Upper lobe of left lung (tissue), 6 donors: Measurements from ENCODE around the gene MEIOSIN. TPM values are rescaled to one million over a fixed set of nuclear protein-coding genes. Genes with fewer than 3 reads are reported as not detected.
A peak's percentile ranks its signal among the peaks of the same experiment; 100 is the strongest.

Experiments
- ATAC-seq, 2 donors: fragments of 200-7000 bp; cut with Tn5 transposase; one replicate each; pipeline ENCODE4 v1.9.1; 2022; ENCODE audit warnings: mild to moderate bottlenecking in 2 of 2, moderate library complexity in 2 of 2; ENCODE audit not compliant: low FRiP score in 2 of 2
- DNase-seq, 2 donors: peaks; one replicate each; pipeline ENCODE4 v3.0.0-alpha.2; 2019 to 2020
- H3K27ac ChIP-seq, 4 donors: fragments of 200-600 bp; sonication (generic); one replicate each; pipeline ENCODE4 v1.5.1; 2016 to 2019
- H3K27me3 ChIP-seq, 4 donors: fragments of 200-600 bp; sonication (generic); one replicate each; pipeline ENCODE4 v1.5.1; 2017 to 2019
- H3K36me3 ChIP-seq, 4 donors: fragments of 200-600 bp; sonication (generic); one replicate each; pipeline ENCODE4 v1.5.1; 2016 to 2019
- H3K4me1 ChIP-seq, 4 donors: fragments of 200-600 bp; sonication (generic); one replicate each; pipeline ENCODE4 v1.5.1; 2018 to 2019
- H3K4me3 ChIP-seq, 4 donors: fragments of 200-600 bp; sonication (generic); one replicate each; pipeline ENCODE4 v1.5.1; 2017 to 2019; ENCODE audit warnings: mild to moderate bottlenecking in 2 of 4, moderate library complexity in 1 of 4
- H3K9me3 ChIP-seq, 4 donors: fragments of 200-600 bp; sonication (generic); one replicate each; pipeline ENCODE4 v1.5.1; 2018 to 2019
- CTCF ChIP-seq, 6 experiments: fragments of 450-650 bp in 4 of 6; fragments of 200-600 bp in 2 of 6; sonication (generic) in 2 of 6; IDR thresholded peaks; one replicate each; pipeline ENCODE4 v1.5.1; 2016 to 2019; ENCODE audit warnings: antibody characterized with exemption in 6 of 6
- EP300 ChIP-seq, 4 donors: sonication (generic); formaldehyde crosslinking; IDR thresholded peaks; one replicate each; pipeline ENCODE4 v1.5.1; 2017; ENCODE audit warnings: antibody characterized with exemption in 4 of 4, control low read depth in 2 of 4
- POLR2A ChIP-seq, 4 donors: fragments of 450-650 bp; IDR thresholded peaks; one replicate each; pipeline ENCODE4 v1.5.1; 2016 to 2017; ENCODE audit warnings: antibody characterized with exemption in 4 of 4, mild to moderate bottlenecking in 2 of 4
- POLR2AphosphoS5 ChIP-seq, 2 donors: sonication (generic); formaldehyde crosslinking; IDR thresholded peaks; one replicate each; pipeline ENCODE4 v1.5.1; 2017; ENCODE audit warnings: antibody characterized with exemption in 2 of 2
- WGBS, 2 donors: methylation state at CpG; one replicate each; pipeline ENCODE4 v1.1.5; 2017 to 2018; 5-methylcytosine and 5-hydroxymethylcytosine counted together
- total RNA-seq, 6 donors: library from RNA; depleted of rRNA in 4 of 6; stranded (reverse); fragments of >200 nt in 4 of 6; gene quantifications; one replicate each; pipeline versions ENCODE4 v1.1.0 to v1.2.1, GENCODE V29; 2016 to 2021
- donor health status: DM: no; HTN: no; CAD: no; lungs with moderate emphysema.
- donor health status: DM: no; HTN: yes; CAD: no; lungs with severe emphysema.

The MEIOSIN gene
- total RNA-seq, 6 donors from 2014 or later = not detected

GRCh38 chr19:45789035-45789786, 56.0 kb downstream of the MEIOSIN start:
- DNase-seq (no peak), ATAC-seq (no peak)
- no peak overlapping the region for H3K4me3 ChIP-seq
- no peaks in the 10 kb centered on the region for H3K27me3 ChIP-seq
- H3K9me3 ChIP-seq = no peaks in the 10 kb centered on the region
- H3K36me3 ChIP-seq = peaks cover 9 to 67% (median 41%) of the 10 kb centered on the region in 4 donors
- peaks cover 18 to 32% (median 23%) of the 10 kb centered on the region in 4 donors for H3K4me1 ChIP-seq
- TF ChIP-seq EP300 (IDR thresholded peaks at IDR 0.05) = no peak
- no peak for TF ChIP-seq POLR2A (IDR thresholded peaks at IDR 0.05)
- no peak for TF ChIP-seq CTCF (IDR thresholded peaks at IDR 0.05)
- H3K27ac ChIP-seq = no peak overlapping the region
- 91 to 95% methylated on average over 15 of the region's 15 CpGs for WGBS, 2 donors

GRCh38 chr19:45790942-45791341, 57.7 kb downstream of the MEIOSIN start:
- H3K27ac ChIP-seq = peak overlapping the region in 1 of 4 donors; percentile 87
- peak in 1 of 2 donors; percentile 62 for DNase-seq

GRCh38 chr19:45791744-45792469, 58.7 kb downstream of the MEIOSIN start:
- WGBS, 2 donors = 7 to 8% methylated on average over 25 to 31 of the region's 31 CpGs
- no peaks in the 10 kb centered on the region for H3K27me3 ChIP-seq
- peaks cover 9 to 41% (median 25%) of the 10 kb centered on the region in 4 donors for H3K36me3 ChIP-seq
- no peak for ATAC-seq
- peaks cover 18 to 32% (median 22%) of the 10 kb centered on the region in 4 donors for H3K4me1 ChIP-seq
- no peaks in the 10 kb centered on the region for H3K9me3 ChIP-seq
- H3K27ac ChIP-seq = peak overlapping the region; percentile 69 to 87 (median 78)
- no peak for DNase-seq
- no peak for TF ChIP-seq CTCF (IDR thresholded peaks at IDR 0.05)
- TF ChIP-seq EP300 (IDR thresholded peaks at IDR 0.05) = no peak
- no peak for TF ChIP-seq POLR2AphosphoS5 (IDR thresholded peaks at IDR 0.05)
- no peak for TF ChIP-seq POLR2A (IDR thresholded peaks at IDR 0.05)
- peak overlapping the region; percentile 77 to 99 (median 84) for H3K4me3 ChIP-seq

More at GRCh38 chr19:45790942-45791341, 57.7 kb downstream of the MEIOSIN start:
- no peak for ATAC-seq
- TF ChIP-seq CTCF (IDR thresholded peaks at IDR 0.05) (no peak), EP300 (IDR thresholded peaks at IDR 0.05) (no peak), POLR2AphosphoS5 (IDR thresholded peaks at IDR 0.05) (peak; percentile 19 to 41), POLR2A (IDR thresholded peaks at IDR 0.05) (no peak)
- H3K36me3 ChIP-seq = peaks cover 9 to 50% (median 34%) of the 10 kb centered on the region in 4 donors
- no peaks in the 10 kb centered on the region for H3K27me3 ChIP-seq
- H3K4me3 ChIP-seq = no peak overlapping the region
- H3K9me3 ChIP-seq = no peaks in the 10 kb centered on the region
- peaks cover 18 to 32% (median 22%) of the 10 kb centered on the region in 4 donors for H3K4me1 ChIP-seq
- 54 to 58% methylated on average over 8 of the region's 8 CpGs for WGBS, 2 donors

GRCh38 chr19:45792470-45793177, 59.4 kb downstream of the MEIOSIN start, which contains the start of gene DMWD:
DMWD (minus strand) TSS chr19:45792845; CDS start chr19:45792756, 89 bp downstream.
- no peaks in the 10 kb centered on the region for H3K27me3 ChIP-seq
- H3K4me1 ChIP-seq = peaks cover 18 to 32% (median 22%) of the 10 kb centered on the region in 4 donors
- WGBS, 2 donors = 0% methylated on average over 13 of the region's 86 CpGs
- DNase-seq = peak; percentile 100
- peak; percentile 98 to 99 for ATAC-seq
- TF ChIP-seq POLR2AphosphoS5 (IDR thresholded peaks at IDR 0.05) = peak; percentile 35 to 53
- TF ChIP-seq POLR2A (IDR thresholded peaks at IDR 0.05) = peak in 2 of 4 donors; percentile 43 to 72
- TF ChIP-seq EP300 (IDR thresholded peaks at IDR 0.05) = peak in 1 of 4 donors; percentile 23
- peak in 1 of 6 experiments; percentile 27 for TF ChIP-seq CTCF (IDR thresholded peaks at IDR 0.05)
- no peaks in the 10 kb centered on the region for H3K9me3 ChIP-seq
- H3K36me3 ChIP-seq = peaks cover 9 to 34% (median 19%) of the 10 kb centered on the region in 4 donors
- peak within 1 kb of the TSS; percentile 69 to 87 (median 78) for H3K27ac ChIP-seq
- peak within 1 kb of the TSS; percentile 77 to 99 (median 84) for H3K4me3 ChIP-seq
